Measurements from ENCODE around the gene ECM2. TPM values are rescaled to one million over a fixed set of nuclear protein-coding genes. Genes with fewer than 3 reads are reported as not detected.
"Not testable (repeated sequence)": the region's sequence is repeated elsewhere in the genome, so short reads cannot be mapped to it uniquely, and the experiment has no call there.

ECM2 gene
- not detected in 2 replicates for polyA plus RNA-seq (2014; cell fraction: cytosol; rRNA removed)
- not detected in 2 replicates for polyA plus RNA-seq (2014; cell fraction: nucleus; rRNA removed)

GRCh38 chr9:92535940-92536850 is at the start of gene ECM2:
Gene ECM2 (minus strand): TSS chr9:92535990. CDS start chr9:92522866, 13,124 bp downstream.
- DNase-seq (ENCODE audit: low spot score), result no peak

GRCh38 chr9:92576175-92576574 is 40.4 kb upstream of the ECM2 start:
- DNase-seq (ENCODE audit: low spot score), result no peak

GRCh38 chr9:92573612-92574011 is 37.8 kb upstream of the ECM2 start:
- DNase-seq (ENCODE audit: low spot score), result not testable (repeated sequence)

GRCh38 chr9:92571871-92572270 is 36.1 kb upstream of the ECM2 start:
- not testable (repeated sequence) for DNase-seq (ENCODE audit: low spot score)

- DNase-seq (ENCODE audit: low spot score), result no peak
Observed at GRCh38 chr9:92564982-92565381, 29.2 kb upstream of the ECM2 start.

- no peak for DNase-seq (ENCODE audit: low spot score)
Observed at GRCh38 chr9:92564504-92564903, 28.7 kb upstream of the ECM2 start.

- no peak for DNase-seq (ENCODE audit: low spot score)
Observed at GRCh38 chr9:92563116-92564100, 27.6 kb upstream of the ECM2 start.

- no peak for DNase-seq (ENCODE audit: low spot score)
Observed at GRCh38 chr9:92562461-92562967, 26.7 kb upstream of the ECM2 start.

- DNase-seq (ENCODE audit: low spot score), result no peak
Observed at GRCh38 chr9:92561374-92562330, 25.9 kb upstream of the ECM2 start.

- DNase-seq (ENCODE audit: low spot score), result no peak
Observed at GRCh38 chr9:92558612-92559374, 23.0 kb upstream of the ECM2 start.

GRCh38 chr9:92550765-92551164 is 15.0 kb upstream of the ECM2 start:
- DNase-seq (ENCODE audit: low spot score), result no peak

GRCh38 chr9:92547356-92547755 is 11.6 kb upstream of the ECM2 start:
- DNase-seq (ENCODE audit: low spot score), result no peak

GRCh38 chr9:92545002-92545510 is 9.3 kb upstream of the ECM2 start:
- no peak for DNase-seq (ENCODE audit: low spot score)

- DNase-seq (ENCODE audit: low spot score), result no peak
Observed at GRCh38 chr9:92543972-92544371, 8.2 kb upstream of the ECM2 start.

GRCh38 chr9:92538541-92538940 is 2.8 kb upstream of the ECM2 start:
- no peak for DNase-seq (ENCODE audit: low spot score)

- DNase-seq (ENCODE audit: low spot score), result no peak
Observed at GRCh38 chr9:92534674-92535073, 1.1 kb downstream of the ECM2 start.

- no peak for DNase-seq (ENCODE audit: low spot score)
Observed at GRCh38 chr9:92534204-92534603, 1.6 kb downstream of the ECM2 start.

GRCh38 chr9:92530893-92531292 is 4.9 kb downstream of the ECM2 start:
- no peak for DNase-seq (ENCODE audit: low spot score)

- DNase-seq (ENCODE audit: low spot score), result no peak
Observed at GRCh38 chr9:92529124-92529523, 6.7 kb downstream of the ECM2 start.

GRCh38 chr9:92528522-92528849 is 7.3 kb downstream of the ECM2 start:
- DNase-seq (ENCODE audit: low spot score), result no peak

All from SK-N-DZ (cell line).